BJ (cell line): ENCODE measurements around the gene ANTXR2. TPM values are rescaled to one million over a fixed set of nuclear protein-coding genes. Genes with fewer than 3 reads are reported as not detected.

Experiments used
- CTCF ChIA-PET: fragments of 350-600 bp; formaldehyde crosslinking; extraction: SDS; loops from one replicate; lab custom pipeline; 2021; ENCODE audit warnings: antibody characterized with exemption, inconsistent platforms; lab: Yijun Ruan, JAX
- POLR2A ChIA-PET: fragments of 300-600 bp; sonication (Branson Sonifier 250); formaldehyde crosslinking; extraction: SDS; loops from one replicate; lab custom pipeline; 2021; ENCODE audit warnings: antibody characterized with exemption; lab: Charles Lee
- DNase-seq: peaks from one replicate; pipeline ENCODE4 v3.0.0-alpha.2; 2011; ENCODE audit warnings: low read depth
- H3K27me3 ChIP-seq: 2 replicates; pipeline ENCODE4 v1.6.0; 2011; ENCODE audit warnings: low read length; ENCODE audit not compliant: control insufficient read depth, insufficient read depth
- H3K36me3 ChIP-seq: 2 replicates; pipeline ENCODE4 v1.5.1; 2011; ENCODE audit warnings: low read length; ENCODE audit not compliant: control insufficient read depth, insufficient read depth
- H3K4me3 ChIP-seq: 2 replicates; pipeline ENCODE4 v1.5.1; 2011; ENCODE audit warnings: low read depth, mild to moderate bottlenecking, control low read depth, low read length
- CTCF ChIP-seq: IDR thresholded peaks from 2 replicates; pipeline ENCODE4 v1.5.1; 2011; ENCODE audit warnings: low read depth, mild to moderate bottlenecking, control low read depth, inconsistent platforms, low read length, moderate library complexity; ENCODE audit not compliant: insufficient read depth
- polyA plus RNA-seq: library from polyadenylated mRNA; depleted of rRNA; stranded (reverse); fragments of >200 nt; gene quantifications from 2 replicates; pipeline ENCODE4 v1.2.3, GENCODE V29; 2011

Gene ANTXR2
- polyA plus RNA-seq, 1 experiment, result 18.9 TPM

GRCh38 chr4:80049402-80049801, 23.6 kb downstream of the ANTXR2 start:
- CTCF ChIA-PET, result interaction anchor here (0.8 to 1.0 kb wide), 2 partner anchors 22 to 141 kb away, joined by 3 read pairs; no protein-coding TSS in a partner anchor
- no peak for DNase-seq
- H3K27me3 ChIP-seq, result no peaks in the 10 kb centered on the region
- H3K36me3 ChIP-seq, result peaks cover 5% of the 10 kb centered on the region
- H3K4me3 ChIP-seq, result no peak overlapping the region
- POLR2A ChIA-PET, result no interaction called here
- TF ChIP-seq CTCF, result no peak

GRCh38 chr4:80045786-80046185, 27.2 kb downstream of the ANTXR2 start:
- ChIA-PET POLR2A (interaction anchor here (1.0 to 1.1 kb wide), 2 partner anchors 9 to 27 kb away, joined by 3 read pairs; no protein-coding TSS in a partner anchor), CTCF (no interaction called here)
- Histone ChIP-seq H3K27me3 (no peaks in the 10 kb centered on the region), H3K4me3 (no peak overlapping the region), H3K36me3 (peaks cover 4% of the 10 kb centered on the region)
- no peak for TF ChIP-seq CTCF
- peak; percentile 50 for DNase-seq

- Histone ChIP-seq H3K36me3 (peaks cover 4% of the 10 kb centered on the region; the same call in 1 of the 2 replicates), H3K4me3 (no peak overlapping the region), H3K27me3 (no peaks in the 10 kb centered on the region)
- DNase-seq, result no peak
- CTCF ChIA-PET, result no interaction called here
- POLR2A ChIA-PET, result no interaction called here
- no peak for TF ChIP-seq CTCF
These were observed 29.5 kb downstream of the ANTXR2 start for GRCh38 chr4:80043541-80043940.

- CTCF ChIA-PET, result no interaction called here
- TF ChIP-seq CTCF, result no peak
- no peak for DNase-seq
- H3K4me3 ChIP-seq, result no peak overlapping the region
- POLR2A ChIA-PET, result no interaction called here
- H3K27me3 ChIP-seq, result no peaks in the 10 kb centered on the region
- H3K36me3 ChIP-seq, result peaks cover 4% of the 10 kb centered on the region; the same call in 1 of the 2 replicates
These were observed 30.2 kb downstream of the ANTXR2 start for GRCh38 chr4:80042821-80043220.

- POLR2A ChIA-PET, result interaction anchor here (0.6 kb wide), 1 partner anchor 9 kb away, joined by 3 read pairs; no protein-coding TSS in a partner anchor
- Histone ChIP-seq H3K27me3 (no peaks in the 10 kb centered on the region), H3K4me3 (no peak overlapping the region), H3K36me3 (0 out of 2 replicates have a peak, but pooled peaks cover 2% of the 10 kb centered on the region)
- CTCF ChIA-PET, result interaction anchor here (0.6 kb wide), 1 partner anchor 148 kb away, joined by 3 read pairs; no protein-coding TSS in a partner anchor
- TF ChIP-seq CTCF, result no peak
- DNase-seq, result no peak
These were observed 35.2 kb downstream of the ANTXR2 start for GRCh38 chr4:80037864-80038263.
